Body of pancreas (tissue), 4 donors: ENCODE measurements around the gene PECR. TPM values are rescaled to one million over a fixed set of nuclear protein-coding genes. Genes with fewer than 3 reads are reported as not detected.
A peak's percentile ranks its signal among the peaks of the same experiment; 100 is the strongest.

Experiments
- ATAC-seq: fragments of 150-250 bp; one replicate; pipeline ENCODE4 v1.9.1; 2016
- DNase-seq, 4 donors: peaks; one replicate each; pipeline ENCODE4 v3.0.0-alpha.2; 2019
- H3K27ac ChIP-seq, 4 donors: fragments of 200-600 bp; sonication (generic); 1 replicate in 3 of 4; 2 replicates in 1 of 4; pipeline versions ENCODE4 v1.5.1 to v1.6.1; 2016 to 2019; ENCODE audit warnings: mild to moderate bottlenecking in 1 of 4, mixed read lengths in 1 of 4, moderate library complexity in 1 of 4
- H3K27me3 ChIP-seq, 2 donors: fragments of 200-600 bp; sonication (generic); one replicate each; pipeline ENCODE4 v1.6.0; 2016; ENCODE audit warnings: mild to moderate bottlenecking in 1 of 2
- H3K36me3 ChIP-seq, 2 donors: fragments of 200-600 bp; sonication (generic); replicated peaks in 1 of 2; 2 replicates each; pipeline ENCODE4 v1.5.1; 2016; ENCODE audit warnings: low read depth in 2 of 2; ENCODE audit not compliant: insufficient read depth in 1 of 2
- H3K4me1 ChIP-seq: fragments of 200-600 bp; sonication (generic); one replicate; pipeline ENCODE4 v1.6.0; 2016
- H3K4me3 ChIP-seq, 2 donors: fragments of 200-600 bp; sonication (generic); 1 replicate in 1 of 2; 2 replicates in 1 of 2; pipeline ENCODE4 v1.5.1; 2016 to 2019
- H3K9me3 ChIP-seq, 3 donors: fragments of 200-600 bp; sonication (generic); 1 replicate in 2 of 3; 2 replicates in 1 of 3; pipeline ENCODE4 v1.5.1; 2016
- POLR2A ChIP-seq, 3 donors: fragments of 450-650 bp; IDR thresholded peaks; one replicate each; pipeline ENCODE4 v1.6.1; 2016; ENCODE audit warnings: antibody characterized with exemption in 3 of 3, mild to moderate bottlenecking in 2 of 3
- WGBS, 2 donors: methylation state at CpG; one replicate each; pipeline ENCODE4 v1.1.5; 2017; 5-methylcytosine and 5-hydroxymethylcytosine counted together
- intact Hi-C: fragments of 100-400 bp; cut with DNase I; formaldehyde crosslinking; loops from one replicate; pipeline ENCODE4 v1.15.1; 2023
- total RNA-seq, 2 donors: library from RNA; depleted of rRNA; stranded (reverse); fragments of >200 nt; gene quantifications; one replicate each; pipeline ENCODE4 v1.1.0, GENCODE V29; 2016
- TF ChIP-seq, protein P1 (sequence below), 7 experiments: fragments of 450-650 bp in 4 of 7; fragments of 200-600 bp in 3 of 7; sonication (generic) in 3 of 7; IDR thresholded peaks; one replicate each; pipeline ENCODE4 v1.5.1; 2016 to 2019; ENCODE audit warnings: antibody characterized with exemption in 7 of 7

The PECR gene
- total RNA-seq, 2 donors from 2014 or later = 5.9 to 6.5 TPM

GRCh38 chr2:216030216-216030615, 51.4 kb downstream of the PECR start:
- ATAC-seq = no peak
- intact Hi-C loops = no loop called here
- WGBS, 2 donors = 97 to 99% methylated on average over 3 of the region's 3 CpGs
- Histone ChIP-seq H3K9me3 (no peaks in the 10 kb centered on the region), H3K4me3 (no peak overlapping the region), H3K27me3 (no peaks in the 10 kb centered on the region), H3K36me3 (no peaks in the 10 kb centered on the region), H3K4me1 (no peaks in the 10 kb centered on the region), H3K27ac (no peak overlapping the region)
- no peak for DNase-seq
- TF ChIP-seq, protein P1, sequence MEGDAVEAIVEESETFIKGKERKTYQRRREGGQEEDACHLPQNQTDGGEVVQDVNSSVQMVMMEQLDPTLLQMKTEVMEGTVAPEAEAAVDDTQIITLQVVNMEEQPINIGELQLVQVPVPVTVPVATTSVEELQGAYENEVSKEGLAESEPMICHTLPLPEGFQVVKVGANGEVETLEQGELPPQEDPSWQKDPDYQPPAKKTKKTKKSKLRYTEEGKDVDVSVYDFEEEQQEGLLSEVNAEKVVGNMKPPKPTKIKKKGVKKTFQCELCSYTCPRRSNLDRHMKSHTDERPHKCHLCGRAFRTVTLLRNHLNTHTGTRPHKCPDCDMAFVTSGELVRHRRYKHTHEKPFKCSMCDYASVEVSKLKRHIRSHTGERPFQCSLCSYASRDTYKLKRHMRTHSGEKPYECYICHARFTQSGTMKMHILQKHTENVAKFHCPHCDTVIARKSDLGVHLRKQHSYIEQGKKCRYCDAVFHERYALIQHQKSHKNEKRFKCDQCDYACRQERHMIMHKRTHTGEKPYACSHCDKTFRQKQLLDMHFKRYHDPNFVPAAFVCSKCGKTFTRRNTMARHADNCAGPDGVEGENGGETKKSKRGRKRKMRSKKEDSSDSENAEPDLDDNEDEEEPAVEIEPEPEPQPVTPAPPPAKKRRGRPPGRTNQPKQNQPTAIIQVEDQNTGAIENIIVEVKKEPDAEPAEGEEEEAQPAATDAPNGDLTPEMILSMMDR (IDR thresholded peaks at IDR 0.05) = no peak
- TF ChIP-seq POLR2A (IDR thresholded peaks at IDR 0.05) = no peak

- intact Hi-C loops = no loop called here
Observed at GRCh38 chr2:216029416-216030129, 52.0 kb downstream of the PECR start.

GRCh38 chr2:216024779-216025336, 56.8 kb downstream of the PECR start:
- TF ChIP-seq POLR2A (IDR thresholded peaks at IDR 0.05) = no peak
- TF ChIP-seq, protein P1 (IDR thresholded peaks at IDR 0.05) = no peak
- intact Hi-C loops = no loop called here
- H3K4me1 ChIP-seq = no peaks in the 10 kb centered on the region
- DNase-seq (no peak), ATAC-seq (no peak)
- no peak overlapping the region for H3K27ac ChIP-seq
- H3K36me3 ChIP-seq = no peaks in the 10 kb centered on the region
- H3K9me3 ChIP-seq = no peaks in the 10 kb centered on the region
- no peaks in the 10 kb centered on the region for H3K27me3 ChIP-seq
- 90 to 93% methylated on average over 6 to 7 of the region's 7 CpGs for WGBS, 2 donors
- no peak overlapping the region for H3K4me3 ChIP-seq

More at GRCh38 chr2:216029416-216030129, 52.0 kb downstream of the PECR start:
- WGBS, 2 donors = 85 to 88% methylated on average over 7 of the region's 7 CpGs
- TF ChIP-seq POLR2A (IDR thresholded peaks at IDR 0.05) = no peak
- TF ChIP-seq, protein P1 (IDR thresholded peaks at IDR 0.05) = no peak
- no peak for ATAC-seq
- Histone ChIP-seq H3K9me3 (no peaks in the 10 kb centered on the region), H3K27ac (no peak overlapping the region), H3K4me3 (no peak overlapping the region), H3K4me1 (no peaks in the 10 kb centered on the region), H3K36me3 (no peaks in the 10 kb centered on the region), H3K27me3 (no peaks in the 10 kb centered on the region)
- no peak for DNase-seq

- TF ChIP-seq POLR2A (IDR thresholded peaks at IDR 0.05) = no peak
- TF ChIP-seq, protein P1 (IDR thresholded peaks at IDR 0.05) = peak; percentile 25 to 62 (median 59)
- intact Hi-C loops = no loop called here
- ATAC-seq (peak; percentile 55), DNase-seq (peak; percentile 44 to 61 (median 50))
- Histone ChIP-seq H3K4me3 (no peak overlapping the region), H3K27ac (no peak overlapping the region), H3K27me3 (no peaks in the 10 kb centered on the region), H3K9me3 (no peaks in the 10 kb centered on the region), H3K4me1 (no peaks in the 10 kb centered on the region), H3K36me3 (no peaks in the 10 kb centered on the region)
- WGBS, 2 donors = 8 to 31% methylated on average over 3 of the region's 3 CpGs
Observed at GRCh38 chr2:216023055-216023648, 58.5 kb downstream of the PECR start.
